NT2/D1 (cell line): ENCODE results near the gene SH3BP4.

Experiments
- DNase-seq: peaks from one replicate; pipeline ENCODE4 v3.0.0-alpha.2; 2011; ENCODE audit warnings: low read depth, low spot score
- H3K27me3 ChIP-seq: 2 replicates; pipeline ENCODE4 v1.6.0; 2011; ENCODE audit warnings: mild to moderate bottlenecking; ENCODE audit not compliant: insufficient read length, insufficient read depth
- H3K36me3 ChIP-seq: 2 replicates; pipeline ENCODE4 v1.6.1; 2011; ENCODE audit warnings: mild to moderate bottlenecking, low read length, mixed read lengths; ENCODE audit not compliant: insufficient read depth, insufficient read length
- H3K4me1 ChIP-seq: 2 replicates; pipeline ENCODE4 v1.5.1; 2011; ENCODE audit not compliant: insufficient read depth, insufficient read length
- H3K4me3 ChIP-seq: 2 replicates; pipeline ENCODE4 v1.5.1; 2011; ENCODE audit warnings: low read depth; ENCODE audit not compliant: insufficient read length
- H3K9ac ChIP-seq: 2 replicates; pipeline ENCODE4 v1.6.0; 2011; ENCODE audit warnings: low read depth; ENCODE audit not compliant: insufficient read length
- H3K9me3 ChIP-seq: 2 replicates; pipeline ENCODE4 v1.5.1; 2011; ENCODE audit warnings: mild to moderate bottlenecking, low read length; ENCODE audit not compliant: insufficient read depth
- SUZ12 ChIP-seq: IDR thresholded peaks from 2 replicates; pipeline ENCODE4 v1.6.1; 2011; ENCODE audit not compliant: insufficient read length, insufficient read depth; ENCODE audit errors: extremely low read depth
- YY1 ChIP-seq: IDR thresholded peaks from 2 replicates; pipeline ENCODE4 v1.6.1; 2011; ENCODE audit not compliant: insufficient read length, insufficient read depth
- ZNF274 ChIP-seq: IDR thresholded peaks from 2 replicates; pipeline ENCODE4 v1.6.1; 2011; ENCODE audit warnings: mild to moderate bottlenecking, low read depth, low read length

Gene SH3BP4

GRCh38 chr2:235021752-235022151, 69.9 kb downstream of the SH3BP4 start:
- H3K9ac ChIP-seq: no peak overlapping the region
- peaks cover 16% of the 10 kb centered on the region for H3K4me1 ChIP-seq
- no peaks in the 10 kb centered on the region for H3K27me3 ChIP-seq
- no peak overlapping the region for H3K4me3 ChIP-seq
- peaks cover 40% of the 10 kb centered on the region for H3K36me3 ChIP-seq
- DNase-seq: no peak
- TF ChIP-seq YY1: no peak
- no peak for TF ChIP-seq SUZ12
- no peak for TF ChIP-seq ZNF274
- H3K9me3 ChIP-seq: no peaks in the 10 kb centered on the region

DNA sequence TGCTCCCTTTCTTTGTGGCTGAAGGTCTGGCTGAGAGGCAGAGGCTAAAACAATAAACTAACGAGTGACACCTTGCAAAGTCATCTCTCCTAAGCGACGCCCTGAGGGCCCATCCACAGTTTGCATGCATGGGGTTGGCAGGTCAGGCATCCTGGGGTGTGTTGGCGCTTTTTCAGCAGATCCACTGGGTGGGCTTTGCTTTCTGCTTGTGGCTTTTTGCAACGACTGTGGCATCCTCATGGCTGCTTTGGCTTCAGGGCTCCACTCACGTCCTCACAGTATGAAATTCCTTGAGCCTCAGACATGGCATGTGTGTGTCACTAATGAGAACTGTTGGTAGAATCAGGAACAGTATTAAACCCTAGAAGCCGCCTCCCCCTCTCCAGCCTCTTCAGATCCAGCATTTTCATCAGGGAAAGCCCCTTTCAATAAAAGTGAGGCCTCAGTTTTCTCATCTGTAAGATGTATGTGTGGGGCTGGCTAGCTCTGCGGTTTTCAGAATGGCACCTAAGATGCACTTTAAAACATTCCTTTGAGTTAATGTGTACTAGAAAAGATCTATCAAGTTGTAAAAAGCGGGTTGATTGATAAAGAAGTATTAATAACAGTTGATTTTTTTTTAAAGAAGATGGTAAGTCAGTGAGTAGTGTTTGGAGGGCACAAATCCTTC, 72.5 kb downstream of the SH3BP4 start:
- DNase-seq: no peak
- no peak overlapping the region for H3K9ac ChIP-seq
- H3K4me1 ChIP-seq: peaks cover 20% of the 10 kb centered on the region
- H3K36me3 ChIP-seq: peaks cover 48% of the 10 kb centered on the region
- no peak overlapping the region for H3K4me3 ChIP-seq
- no peaks in the 10 kb centered on the region for H3K27me3 ChIP-seq
- H3K9me3 ChIP-seq: no peaks in the 10 kb centered on the region
- TF ChIP-seq SUZ12 (no peak), YY1 (no peak), ZNF274 (no peak)

GRCh38 chr2:235024931-235025773, 73.3 kb downstream of the SH3BP4 start:
- no peak for DNase-seq
- Histone ChIP-seq H3K27me3 (no peaks in the 10 kb centered on the region), H3K4me3 (no peak overlapping the region), H3K9ac (no peak overlapping the region), H3K36me3 (peaks cover 45% of the 10 kb centered on the region), H3K9me3 (no peaks in the 10 kb centered on the region), H3K4me1 (peaks cover 20% of the 10 kb centered on the region)
- TF ChIP-seq SUZ12 (no peak), ZNF274 (no peak), YY1 (no peak)

- no peak overlapping the region for H3K9ac ChIP-seq
- H3K36me3 ChIP-seq: peaks cover 47% of the 10 kb centered on the region
- no peaks in the 10 kb centered on the region for H3K27me3 ChIP-seq
- H3K9me3 ChIP-seq: no peaks in the 10 kb centered on the region
- no peak for DNase-seq
- H3K4me1 ChIP-seq: peaks cover 20% of the 10 kb centered on the region
- H3K4me3 ChIP-seq: no peak overlapping the region
- TF ChIP-seq ZNF274: no peak
- no peak for TF ChIP-seq YY1
- no peak for TF ChIP-seq SUZ12
Observed at GRCh38 chr2:235025800-235026536, 74.2 kb downstream of the SH3BP4 start.

DNA sequence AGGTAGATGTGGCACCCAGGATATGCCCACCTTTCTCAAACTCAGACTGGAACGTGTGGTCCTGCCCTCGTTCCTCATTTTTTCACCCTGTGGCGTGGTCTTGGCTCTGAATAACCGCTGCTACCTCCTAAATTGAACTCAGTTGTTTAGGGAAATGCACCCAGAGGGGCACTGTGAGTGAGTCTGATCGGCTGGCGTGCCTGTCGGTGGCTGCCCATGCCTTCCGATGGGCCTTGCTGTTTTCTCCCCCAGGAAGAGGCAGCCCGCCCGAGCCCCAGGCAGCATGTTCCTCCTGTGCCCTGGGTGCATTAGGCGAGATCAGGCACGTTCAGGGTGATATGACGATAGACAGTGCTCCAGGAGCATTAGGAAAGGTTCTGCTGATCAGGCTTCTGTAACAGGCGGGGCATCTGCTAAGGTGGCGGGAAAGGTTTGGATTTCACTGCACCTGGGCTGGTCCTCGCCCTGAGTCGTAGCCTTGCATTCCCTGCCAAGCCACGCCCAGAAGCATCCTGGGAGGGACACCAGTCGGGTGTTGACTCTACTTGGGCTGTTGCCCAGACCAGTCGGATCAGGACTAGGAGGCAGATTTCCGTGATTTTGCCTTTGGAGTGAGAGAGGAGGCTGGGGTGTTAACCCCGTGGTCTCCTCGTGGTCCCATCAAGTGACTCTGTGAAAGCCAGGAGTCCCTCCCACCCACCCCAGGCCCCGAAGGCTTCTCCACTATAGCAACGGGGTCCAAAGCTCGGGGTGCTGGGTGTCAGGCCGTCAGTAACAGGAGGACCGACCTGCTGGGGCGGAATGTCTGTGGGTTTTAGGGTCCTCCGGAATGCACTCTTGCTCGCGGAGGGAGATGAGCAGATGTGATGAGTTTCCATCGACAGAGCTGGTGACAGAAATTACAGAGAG, 75.1 kb downstream of the SH3BP4 start:
- H3K36me3 ChIP-seq: peaks cover 55% of the 10 kb centered on the region
- H3K9ac ChIP-seq: no peak overlapping the region
- H3K27me3 ChIP-seq: no peaks in the 10 kb centered on the region
- H3K4me1 ChIP-seq: peaks cover 20% of the 10 kb centered on the region
- H3K4me3 ChIP-seq: no peak overlapping the region
- H3K9me3 ChIP-seq: no peaks in the 10 kb centered on the region
- TF ChIP-seq ZNF274: no peak
- TF ChIP-seq YY1: no peak
- TF ChIP-seq SUZ12: no peak
- no peak for DNase-seq

- Histone ChIP-seq H3K4me1 (peaks cover 23% of the 10 kb centered on the region), H3K9ac (no peak overlapping the region), H3K36me3 (peaks cover 59% of the 10 kb centered on the region), H3K4me3 (no peak overlapping the region), H3K9me3 (no peaks in the 10 kb centered on the region), H3K27me3 (no peaks in the 10 kb centered on the region)
- no peak for DNase-seq
- TF ChIP-seq SUZ12 (no peak), YY1 (no peak), ZNF274 (no peak)
Observed at GRCh38 chr2:235027558-235028214, 75.9 kb downstream of the SH3BP4 start.
